HG03354 (cell line): ENCODE data around the gene USE1.

Source experiments
- ATAC-seq: cut with Tn5 transposase; IDR thresholded peaks from one replicate; pipeline ENCODE4 v1.9.1; 2021; ENCODE audit warnings: mild to moderate bottlenecking; ENCODE audit not compliant: unreplicated experiment, poor library complexity, severe bottlenecking

The USE1 gene

GRCh38 chr19:17249887-17250548, 34.9 kb downstream of the USE1 start:
- ATAC-seq: no peak

GRCh38 chr19:17254636-17255035, 39.5 kb downstream of the USE1 start:
- ATAC-seq: no peak

GRCh38 chr19:17255150-17255621, 40.0 kb downstream of the USE1 start:
- ATAC-seq: no peak

GRCh38 chr19:17256130-17256529, 41.0 kb downstream of the USE1 start:
- ATAC-seq: no peak

GRCh38 chr19:17259118-17259780, 44.1 kb downstream of the USE1 start:
- ATAC-seq: no peak

- ATAC-seq: no peak
Measured at GRCh38 chr19:17259934-17260333, 44.8 kb downstream of the USE1 start.

GRCh38 chr19:17260842-17261325, 45.7 kb downstream of the USE1 start:
- ATAC-seq: peak; percentile 79

- ATAC-seq: no peak
Measured at GRCh38 chr19:17262557-17262956, 47.4 kb downstream of the USE1 start.

GRCh38 chr19:17263712-17264640, 48.8 kb downstream of the USE1 start:
- ATAC-seq: no peak

- ATAC-seq: no peak
Measured at GRCh38 chr19:17264641-17264979, 49.5 kb downstream of the USE1 start, which contains the start of gene USHBP1. TSS of gene USHBP1 (minus strand) at chr19:17264745. CDS start at chr19:17264299, 446 bp downstream.

- ATAC-seq: no peak
Measured at GRCh38 chr19:17266026-17266425, 50.9 kb downstream of the USE1 start.

GRCh38 chr19:17266589-17266974, 51.4 kb downstream of the USE1 start:
- ATAC-seq: no peak

- peak; percentile 88 for ATAC-seq
Measured at GRCh38 chr19:17266975-17267788, 52.0 kb downstream of the USE1 start, which contains the start of gene BABAM1. TSS of gene BABAM1 (plus strand) at chr19:17267443. CDS start at chr19:17268807, 1,364 bp downstream.

- no peak for ATAC-seq
Measured at GRCh38 chr19:17268754-17269153, 53.6 kb downstream of the USE1 start.
